Cardiac muscle cell (in vitro differentiated cells and primary cell): Measurements from ENCODE around the gene CUTA. TPM values are rescaled to one million over a fixed set of nuclear protein-coding genes. Genes with fewer than 3 reads are reported as not detected.

ENCODE experiments used
- DNase-seq, 2 donors: peaks; one replicate each; pipeline versions ENCODE4 v3.0.0 to v3.0.0-alpha.2; 2010 to 2017; ENCODE audit warnings: low read depth in 1 of 2, low spot score in 1 of 2
- H3K27ac ChIP-seq: fragments of 200-600 bp; sonication (generic); 2 replicates; pipeline ENCODE4 v1.5.1; 2016
- H3K27me3 ChIP-seq: fragments of 200-600 bp; sonication (generic); 2 replicates; pipeline ENCODE4 v1.6.0; 2016; ENCODE audit warnings: control low read depth
- H3K36me3 ChIP-seq: fragments of 200-600 bp; sonication (generic); 2 replicates; pipeline ENCODE4 v1.5.1; 2016; ENCODE audit warnings: control low read depth
- H3K4me1 ChIP-seq: fragments of 200-600 bp; sonication (generic); 2 replicates; pipeline ENCODE4 v1.8.1; 2017; ENCODE audit warnings: low read depth, mild to moderate bottlenecking, mixed run types
- H3K4me3 ChIP-seq: fragments of 200-600 bp; sonication (generic); 2 replicates; pipeline ENCODE4 v1.5.1; 2016; ENCODE audit warnings: mild to moderate bottlenecking
- H3K9me3 ChIP-seq: fragments of 200-600 bp; sonication (generic); 2 replicates; pipeline ENCODE4 v1.5.1; 2017; ENCODE audit warnings: low read depth, mild to moderate bottlenecking, control low read depth
- CTCF ChIP-seq: IDR thresholded peaks from 2 replicates; pipeline ENCODE4 v1.5.1; 2012; ENCODE audit warnings: low read depth, mild to moderate bottlenecking, low read length
- polyA plus RNA-seq: library from polyadenylated mRNA; unstranded; fragments of >200 nt; fragmentation: Nextera tagmentation; extraction: Ambion mirVana; gene quantifications from 2 replicates; pipeline ENCODE4 v1.2.1, GENCODE V29; 2016
- total RNA-seq: library from RNA; depleted of rRNA; stranded (reverse); fragments of >200 nt; gene quantifications from 2 replicates; pipeline ENCODE4 v1.2.3, GENCODE V29; 2016

The CUTA gene
- total and polyA plus RNA-seq, 2 experiments from 2014 or later = 304 to 501 TPM

- H3K36me3 ChIP-seq = peaks cover 15% of the 10 kb centered on the region
- DNase-seq = peak; percentile 57 to 83
- no peak for TF ChIP-seq CTCF
Measured at GRCh38 chr6:33419580-33420490, 1.9 kb upstream of the CUTA start, which contains the start of gene SYNGAP1. TSS of gene SYNGAP1 (plus strand) at chr6:33420065. CDS start at chr6:33420265, 200 bp downstream.

GRCh38 chr6:33418690-33419291, 884 bp upstream of the CUTA start:
- no peaks in the 10 kb centered on the region for H3K9me3 ChIP-seq
- DNase-seq = peak in 1 of 2 donors; percentile 46
- H3K4me3 ChIP-seq = peak overlapping the region; percentile 33
- H3K27me3 ChIP-seq = no peaks in the 10 kb centered on the region
- peak overlapping the region; percentile 96 for H3K27ac ChIP-seq
- no peak for TF ChIP-seq CTCF
- H3K4me1 ChIP-seq = peaks cover 28% of the 10 kb centered on the region
- H3K36me3 ChIP-seq = peaks cover 19% of the 10 kb centered on the region

More at GRCh38 chr6:33419580-33420490, 1.9 kb upstream of the CUTA start, which contains the start of gene SYNGAP1:
- Histone ChIP-seq H3K9me3 (no peaks in the 10 kb centered on the region), H3K27me3 (no peaks in the 10 kb centered on the region), H3K4me1 (peaks cover 33% of the 10 kb centered on the region), H3K27ac (peak within 1 kb of the TSS; percentile 96), H3K4me3 (peak within 1 kb of the TSS; percentile 42)

GRCh38 chr6:33417128-33417902, 592 bp downstream of the CUTA start:
- no peaks in the 10 kb centered on the region for H3K9me3 ChIP-seq
- no peak for TF ChIP-seq CTCF
- H3K4me3 ChIP-seq = peak overlapping the region; percentile 86
- peak overlapping the region; percentile 93 for H3K27ac ChIP-seq
- no peaks in the 10 kb centered on the region for H3K27me3 ChIP-seq
- H3K36me3 ChIP-seq = peaks cover 29% of the 10 kb centered on the region
- H3K4me1 ChIP-seq = peaks cover 28% of the 10 kb centered on the region
- peak; percentile 55 to 75 for DNase-seq

GRCh38 chr6:33416386-33417127, 1.4 kb downstream of the CUTA start:
- Histone ChIP-seq H3K27ac (peak overlapping the region; percentile 93), H3K4me1 (peaks cover 28% of the 10 kb centered on the region), H3K4me3 (peak overlapping the region; percentile 86), H3K27me3 (no peaks in the 10 kb centered on the region), H3K9me3 (no peaks in the 10 kb centered on the region), H3K36me3 (peaks cover 29% of the 10 kb centered on the region)
- DNase-seq = no peak
- no peak for TF ChIP-seq CTCF

GRCh38 chr6:33415831-33416230, 2.1 kb downstream of the CUTA start:
- no peak for DNase-seq
- TF ChIP-seq CTCF = no peak
- H3K9me3 ChIP-seq = no peaks in the 10 kb centered on the region
- peaks cover 24% of the 10 kb centered on the region for H3K4me1 ChIP-seq
- peaks cover 29% of the 10 kb centered on the region for H3K36me3 ChIP-seq
- no peak overlapping the region for H3K27ac ChIP-seq
- no peak overlapping the region for H3K4me3 ChIP-seq
- no peaks in the 10 kb centered on the region for H3K27me3 ChIP-seq
